ENCODE results near the gene MDGA2.
"Not testable (repeated sequence)": the region's sequence is repeated elsewhere in the genome, so short reads cannot be mapped to it uniquely, and the experiment has no call there.

The MDGA2 gene

GRCh38 chr14:47675466-47676314 lies at the start of gene MDGA2:
Gene MDGA2, minus strand, starts transcription at chr14:47675605.
- peak; percentile 37 for DNase-seq (ENCODE audit: low spot score)

- no peak for DNase-seq (ENCODE audit: low spot score)
These were observed 47.7 kb upstream of the MDGA2 start for GRCh38 chr14:47722929-47723693.

GRCh38 chr14:47720281-47720680 lies 44.9 kb upstream of the MDGA2 start:
- DNase-seq (ENCODE audit: low spot score) = no peak

- DNase-seq (ENCODE audit: low spot score) = no peak
These were observed 39.9 kb upstream of the MDGA2 start for GRCh38 chr14:47715330-47715729.

DNA sequence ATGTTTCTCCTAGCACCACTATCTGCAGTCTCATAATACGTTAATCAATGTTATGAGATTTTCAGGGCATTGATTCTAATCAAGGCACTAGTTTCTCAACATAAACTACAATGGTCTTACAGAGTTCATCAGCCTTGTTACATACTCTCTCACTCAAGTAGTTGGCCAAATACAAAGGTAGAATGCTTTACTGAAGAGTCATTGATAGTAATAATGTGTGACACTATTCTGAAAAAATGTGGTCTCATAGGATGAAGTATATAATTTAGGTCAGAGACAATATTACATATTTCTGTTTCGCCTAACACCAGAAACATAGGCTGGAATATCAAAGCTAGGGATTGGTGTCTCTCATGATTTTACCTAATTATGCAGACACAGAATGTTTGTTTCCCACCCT lies 35.2 kb upstream of the MDGA2 start:
- no peak for DNase-seq (ENCODE audit: low spot score)

- no peak for DNase-seq (ENCODE audit: low spot score)
These were observed 30.3 kb upstream of the MDGA2 start for GRCh38 chr14:47705683-47706082.

DNA sequence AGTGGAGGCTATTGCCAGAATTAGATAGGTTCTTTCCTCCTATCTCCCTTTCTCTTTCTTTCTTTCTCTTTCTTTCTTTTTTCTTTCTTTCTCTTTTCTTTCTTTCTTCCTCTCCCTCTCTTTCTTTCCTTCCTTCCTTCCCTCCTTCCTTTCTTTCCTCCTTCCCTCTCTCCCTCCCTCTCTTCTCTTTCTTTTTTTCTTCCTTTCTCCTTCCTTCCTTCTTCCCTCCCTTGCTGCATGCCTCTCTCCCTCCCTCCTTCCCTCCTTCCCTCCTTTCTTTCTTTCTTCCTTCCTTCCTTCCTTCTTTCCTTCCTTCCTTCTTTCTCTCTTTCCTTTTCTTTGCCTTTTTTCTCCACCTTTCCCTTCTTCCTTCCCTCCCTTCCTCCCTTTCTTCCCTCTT lies 16.4 kb upstream of the MDGA2 start:
- DNase-seq (ENCODE audit: low spot score) = no peak

GRCh38 chr14:47678993-47679392 lies 3.6 kb upstream of the MDGA2 start:
- no peak for DNase-seq (ENCODE audit: low spot score)

- DNase-seq (ENCODE audit: low spot score) = no peak
These were observed 2.8 kb upstream of the MDGA2 start for GRCh38 chr14:47678157-47678556.

DNA sequence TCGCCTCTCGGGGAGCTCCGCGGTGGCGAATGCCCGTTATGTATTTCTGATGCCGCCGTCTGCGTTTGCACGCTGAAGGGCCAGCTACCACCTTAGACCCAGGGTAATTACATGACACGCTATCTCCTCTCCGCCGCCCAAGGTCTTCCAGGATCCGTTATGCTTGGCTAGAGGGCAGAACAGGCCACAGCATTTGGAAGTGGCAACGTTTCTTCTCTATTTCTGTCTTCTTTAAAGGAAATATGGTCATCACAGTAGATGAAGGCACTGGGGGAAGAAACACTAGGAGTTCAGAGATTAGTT lies 861 bp upstream of the MDGA2 start:
- no peak for DNase-seq (ENCODE audit: low spot score)

- DNase-seq (ENCODE audit: low spot score) = peak; percentile 11
These were observed 601 bp downstream of the MDGA2 start for GRCh38 chr14:47674543-47675465.

DNA sequence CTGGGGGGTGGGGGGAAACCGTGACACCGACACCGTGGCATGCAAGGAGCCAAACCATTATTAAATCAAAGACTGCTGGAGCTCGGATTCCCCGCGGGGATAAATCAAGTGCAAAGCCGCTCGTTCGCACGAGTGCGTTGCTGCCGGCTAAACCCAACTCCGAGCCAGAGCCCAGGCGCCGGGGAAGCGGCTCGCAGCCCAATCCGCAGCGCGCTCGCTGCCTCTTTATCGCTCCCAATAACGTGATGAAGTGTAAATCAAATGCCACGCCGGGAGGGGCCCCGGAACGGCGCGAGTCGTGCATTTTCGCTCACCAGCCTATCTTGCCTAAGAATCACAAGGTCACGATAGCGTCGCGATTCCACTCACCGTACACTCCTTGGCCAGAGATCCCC lies 1.3 kb downstream of the MDGA2 start:
- DNase-seq (ENCODE audit: low spot score) = peak; percentile 22

DNA sequence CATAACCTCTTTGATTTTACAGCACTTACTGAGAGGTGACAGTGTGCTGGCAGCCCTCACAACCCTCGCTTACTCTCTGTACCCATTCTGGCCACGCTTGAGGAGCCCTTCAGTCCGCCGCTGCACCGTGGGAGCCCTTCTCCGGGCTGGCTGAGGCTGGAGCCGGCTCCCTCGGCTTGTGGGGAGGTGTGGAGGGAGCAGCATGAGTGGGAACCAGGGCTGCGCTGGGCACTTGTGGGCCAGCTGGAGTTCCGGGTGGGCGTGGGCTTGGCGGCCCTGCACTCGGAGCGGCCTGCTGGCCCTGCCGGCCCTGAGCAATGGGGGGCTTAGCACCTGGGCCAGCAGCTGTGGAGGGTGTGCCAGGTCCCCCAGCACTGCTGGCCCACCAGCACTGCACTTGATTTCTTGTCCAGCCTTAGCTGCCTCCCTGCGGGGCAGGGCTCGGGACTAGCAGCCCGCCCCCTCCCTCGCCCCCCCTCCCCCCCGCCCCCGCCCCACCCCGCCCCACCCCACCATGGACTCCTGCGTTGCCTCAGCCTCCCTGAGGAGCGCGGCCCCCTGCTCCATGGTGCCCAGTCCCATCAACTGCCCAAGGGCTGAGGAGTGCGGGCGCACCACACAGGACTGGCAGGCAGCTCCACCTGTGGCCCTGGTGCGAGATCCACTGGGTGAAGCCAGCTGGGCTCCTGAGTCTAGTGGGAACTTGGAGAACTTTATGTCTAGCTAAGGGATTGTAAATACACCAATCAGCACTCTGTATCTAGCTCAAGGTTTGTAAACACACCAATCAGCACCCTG lies 9.9 kb downstream of the MDGA2 start:
- no peak for DNase-seq (ENCODE audit: low spot score)

DNA sequence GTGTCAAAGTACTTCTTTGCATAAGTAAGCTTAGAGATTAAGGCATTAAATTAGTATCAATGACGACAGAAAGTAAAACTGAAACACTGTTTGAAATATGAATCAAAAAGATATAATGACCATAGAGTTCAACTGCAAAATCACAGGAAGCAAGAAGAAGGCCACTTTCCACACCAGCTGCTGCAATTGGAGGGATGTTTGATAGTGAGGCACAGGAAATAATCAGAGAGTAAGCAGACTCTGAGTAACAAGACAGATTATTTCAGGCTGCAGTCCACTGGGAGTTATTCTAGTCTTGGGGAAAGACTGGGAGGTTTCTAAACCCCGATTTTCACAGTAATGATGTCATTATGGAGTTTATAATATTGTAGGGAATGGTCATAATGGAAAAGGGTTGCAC lies 12.9 kb downstream of the MDGA2 start:
- DNase-seq (ENCODE audit: low spot score) = no peak

DNA sequence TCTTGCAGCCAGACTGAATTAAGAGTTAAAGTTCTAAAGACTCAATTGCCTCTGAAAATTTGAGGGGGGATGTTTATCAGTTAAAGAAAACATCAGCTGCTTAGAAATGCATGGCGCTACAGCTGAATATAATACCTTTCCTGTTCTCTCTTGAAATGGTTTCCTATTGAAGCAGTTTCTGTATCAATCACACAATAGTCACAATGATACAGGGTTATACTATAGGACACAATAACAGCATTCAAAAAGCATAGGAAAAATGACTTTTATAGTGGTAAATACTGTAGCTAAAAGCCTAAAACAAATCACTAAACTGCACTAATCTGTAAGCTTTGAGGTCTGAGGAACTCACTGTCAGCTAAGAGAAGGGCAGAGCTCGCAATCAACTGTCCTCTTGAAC lies 15.2 kb downstream of the MDGA2 start:
- DNase-seq (ENCODE audit: low spot score) = no peak

- no peak for DNase-seq (ENCODE audit: low spot score)
These were observed 17.4 kb downstream of the MDGA2 start for GRCh38 chr14:47658041-47658440.

- no peak for DNase-seq (ENCODE audit: low spot score)
These were observed 18.3 kb downstream of the MDGA2 start for GRCh38 chr14:47657143-47657542.

- no peak for DNase-seq (ENCODE audit: low spot score)
These were observed 24.1 kb downstream of the MDGA2 start for GRCh38 chr14:47651337-47651736.

DNA sequence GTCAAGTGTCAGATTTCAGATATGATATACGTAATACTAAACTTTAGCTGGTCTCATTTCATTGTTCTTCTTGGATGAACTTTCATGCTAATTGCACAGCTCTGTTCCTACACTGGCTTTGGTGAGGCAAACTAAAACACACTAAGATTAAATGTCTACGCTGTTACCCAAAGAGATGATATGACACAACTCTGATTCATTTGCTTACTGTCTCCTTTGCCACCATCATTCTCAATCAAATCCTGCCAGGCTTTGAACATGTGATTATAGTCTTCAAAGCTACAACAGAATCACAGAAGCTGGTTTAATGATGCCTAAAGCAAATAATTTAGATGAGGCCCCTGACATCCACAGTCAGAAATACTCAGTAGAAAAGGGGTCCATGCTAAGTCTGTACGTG lies 37.7 kb downstream of the MDGA2 start:
- DNase-seq (ENCODE audit: low spot score) = no peak

DNA sequence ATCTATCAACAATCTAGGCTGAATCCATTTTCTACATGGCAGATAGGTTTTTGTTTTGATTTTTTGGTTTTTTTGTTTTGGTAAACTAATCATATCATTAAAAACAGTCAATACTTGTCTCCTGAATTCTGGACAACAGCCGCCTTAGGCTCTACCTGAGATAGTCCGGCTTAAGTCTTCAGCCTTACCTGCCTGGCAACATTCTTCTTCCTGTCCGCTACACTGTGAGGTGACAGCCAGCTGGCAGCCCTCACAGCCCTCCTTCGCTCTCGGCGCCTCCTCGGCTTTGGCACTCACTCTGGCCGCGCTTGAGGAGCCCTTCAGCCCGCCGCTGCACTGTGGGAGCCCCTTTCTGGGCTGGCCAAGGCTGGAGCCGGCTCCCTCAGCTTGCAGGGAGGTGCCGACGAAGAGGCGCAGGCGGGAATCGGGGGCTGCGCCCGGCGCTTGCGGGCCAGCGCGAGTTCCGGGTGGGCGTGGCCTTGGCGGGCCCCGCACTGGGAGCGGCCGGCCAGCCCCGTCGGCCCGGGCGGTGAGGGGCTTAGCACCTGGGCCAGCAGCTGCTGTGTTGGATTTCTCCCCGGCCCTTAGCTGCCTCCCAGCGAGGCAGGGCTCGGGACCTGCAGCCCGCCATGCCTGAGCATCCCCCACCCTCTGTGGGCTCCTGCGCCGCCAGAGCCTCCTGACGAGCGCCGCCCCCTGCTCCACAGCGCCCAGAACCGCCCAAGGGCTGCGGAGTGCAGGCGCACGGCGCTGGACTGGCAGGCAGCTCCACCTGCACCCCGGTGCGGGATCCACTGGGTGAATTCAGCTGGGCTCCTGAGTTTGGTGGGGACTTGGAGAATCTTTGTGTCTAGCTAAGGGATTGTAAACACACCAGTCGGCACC lies 49.0 kb downstream of the MDGA2 start:
- DNase-seq (ENCODE audit: low spot score) = no peak

- DNase-seq (ENCODE audit: low spot score) = not testable (repeated sequence)
These were observed 51.3 kb downstream of the MDGA2 start for GRCh38 chr14:47624126-47624525.

Measured in AG20443 (cell line).